AG09319 (cell line): ENCODE data around the gene FARP1.

Experiments used
- DNase-seq: peaks from one replicate; pipeline ENCODE4 v3.0.0-alpha.2; 2010; ENCODE audit warnings: low read depth; ENCODE audit errors: extremely low read depth
- TF ChIP-seq, protein P1 (sequence below): IDR thresholded peaks from 2 replicates; pipeline ENCODE4 v1.5.1; 2011; ENCODE audit warnings: low read depth, mild to moderate bottlenecking, inconsistent platforms, low read length, moderate library complexity

FARP1 gene, protein sequence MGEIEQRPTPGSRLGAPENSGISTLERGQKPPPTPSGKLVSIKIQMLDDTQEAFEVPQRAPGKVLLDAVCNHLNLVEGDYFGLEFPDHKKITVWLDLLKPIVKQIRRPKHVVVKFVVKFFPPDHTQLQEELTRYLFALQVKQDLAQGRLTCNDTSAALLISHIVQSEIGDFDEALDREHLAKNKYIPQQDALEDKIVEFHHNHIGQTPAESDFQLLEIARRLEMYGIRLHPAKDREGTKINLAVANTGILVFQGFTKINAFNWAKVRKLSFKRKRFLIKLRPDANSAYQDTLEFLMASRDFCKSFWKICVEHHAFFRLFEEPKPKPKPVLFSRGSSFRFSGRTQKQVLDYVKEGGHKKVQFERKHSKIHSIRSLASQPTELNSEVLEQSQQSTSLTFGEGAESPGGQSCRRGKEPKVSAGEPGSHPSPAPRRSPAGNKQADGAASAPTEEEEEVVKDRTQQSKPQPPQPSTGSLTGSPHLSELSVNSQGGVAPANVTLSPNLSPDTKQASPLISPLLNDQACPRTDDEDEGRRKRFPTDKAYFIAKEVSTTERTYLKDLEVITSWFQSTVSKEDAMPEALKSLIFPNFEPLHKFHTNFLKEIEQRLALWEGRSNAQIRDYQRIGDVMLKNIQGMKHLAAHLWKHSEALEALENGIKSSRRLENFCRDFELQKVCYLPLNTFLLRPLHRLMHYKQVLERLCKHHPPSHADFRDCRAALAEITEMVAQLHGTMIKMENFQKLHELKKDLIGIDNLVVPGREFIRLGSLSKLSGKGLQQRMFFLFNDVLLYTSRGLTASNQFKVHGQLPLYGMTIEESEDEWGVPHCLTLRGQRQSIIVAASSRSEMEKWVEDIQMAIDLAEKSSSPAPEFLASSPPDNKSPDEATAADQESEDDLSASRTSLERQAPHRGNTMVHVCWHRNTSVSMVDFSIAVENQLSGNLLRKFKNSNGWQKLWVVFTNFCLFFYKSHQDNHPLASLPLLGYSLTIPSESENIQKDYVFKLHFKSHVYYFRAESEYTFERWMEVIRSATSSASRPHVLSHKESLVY

DNA sequence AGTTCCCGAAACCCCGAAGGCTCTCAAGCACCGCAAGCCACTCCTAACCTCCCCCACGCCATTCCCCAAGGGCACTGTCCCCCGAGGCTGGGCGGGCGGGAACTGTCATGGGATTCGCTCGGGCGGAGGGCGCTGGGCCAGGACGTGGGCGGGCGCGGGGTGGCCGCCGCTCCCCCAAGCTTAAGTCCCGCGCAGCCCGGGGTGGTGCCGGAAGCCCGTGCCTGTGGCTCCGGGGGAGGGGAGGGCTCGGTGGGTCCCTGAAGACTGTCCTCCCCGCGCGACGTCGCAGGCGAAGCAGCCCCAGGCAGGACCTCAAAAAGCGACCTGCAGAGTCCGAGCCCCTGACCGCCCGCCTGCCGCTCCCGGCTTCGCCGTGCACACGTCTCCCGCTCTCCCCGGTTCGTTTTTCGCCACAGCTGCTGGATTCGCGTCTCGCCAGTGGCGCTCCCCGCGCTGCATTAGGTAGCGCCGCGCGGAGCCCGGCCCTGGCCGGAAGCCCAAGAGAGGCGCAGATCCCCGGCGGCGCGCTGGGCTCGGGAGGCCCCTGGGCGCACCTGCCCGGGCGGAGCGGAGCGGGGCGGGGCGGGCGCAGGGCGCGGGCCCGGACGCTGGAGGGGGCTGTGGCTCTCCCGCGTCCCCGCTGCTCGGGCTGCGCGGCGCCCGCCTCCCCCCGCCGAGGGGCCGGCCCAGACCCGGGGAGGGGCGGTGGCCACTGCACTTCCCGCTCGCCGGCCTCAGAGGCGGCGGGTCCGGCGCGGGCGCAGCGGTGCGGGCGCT is at the start of gene FARP1:
Gene FARP1, plus strand, starts transcription at position 715 of the 777 bp plus-strand sequence. CDS start 70,149 bp downstream, outside the sequence.
- TF ChIP-seq, protein P1, sequence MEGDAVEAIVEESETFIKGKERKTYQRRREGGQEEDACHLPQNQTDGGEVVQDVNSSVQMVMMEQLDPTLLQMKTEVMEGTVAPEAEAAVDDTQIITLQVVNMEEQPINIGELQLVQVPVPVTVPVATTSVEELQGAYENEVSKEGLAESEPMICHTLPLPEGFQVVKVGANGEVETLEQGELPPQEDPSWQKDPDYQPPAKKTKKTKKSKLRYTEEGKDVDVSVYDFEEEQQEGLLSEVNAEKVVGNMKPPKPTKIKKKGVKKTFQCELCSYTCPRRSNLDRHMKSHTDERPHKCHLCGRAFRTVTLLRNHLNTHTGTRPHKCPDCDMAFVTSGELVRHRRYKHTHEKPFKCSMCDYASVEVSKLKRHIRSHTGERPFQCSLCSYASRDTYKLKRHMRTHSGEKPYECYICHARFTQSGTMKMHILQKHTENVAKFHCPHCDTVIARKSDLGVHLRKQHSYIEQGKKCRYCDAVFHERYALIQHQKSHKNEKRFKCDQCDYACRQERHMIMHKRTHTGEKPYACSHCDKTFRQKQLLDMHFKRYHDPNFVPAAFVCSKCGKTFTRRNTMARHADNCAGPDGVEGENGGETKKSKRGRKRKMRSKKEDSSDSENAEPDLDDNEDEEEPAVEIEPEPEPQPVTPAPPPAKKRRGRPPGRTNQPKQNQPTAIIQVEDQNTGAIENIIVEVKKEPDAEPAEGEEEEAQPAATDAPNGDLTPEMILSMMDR: peak; percentile 12
- peak; percentile 37 for DNase-seq

DNA sequence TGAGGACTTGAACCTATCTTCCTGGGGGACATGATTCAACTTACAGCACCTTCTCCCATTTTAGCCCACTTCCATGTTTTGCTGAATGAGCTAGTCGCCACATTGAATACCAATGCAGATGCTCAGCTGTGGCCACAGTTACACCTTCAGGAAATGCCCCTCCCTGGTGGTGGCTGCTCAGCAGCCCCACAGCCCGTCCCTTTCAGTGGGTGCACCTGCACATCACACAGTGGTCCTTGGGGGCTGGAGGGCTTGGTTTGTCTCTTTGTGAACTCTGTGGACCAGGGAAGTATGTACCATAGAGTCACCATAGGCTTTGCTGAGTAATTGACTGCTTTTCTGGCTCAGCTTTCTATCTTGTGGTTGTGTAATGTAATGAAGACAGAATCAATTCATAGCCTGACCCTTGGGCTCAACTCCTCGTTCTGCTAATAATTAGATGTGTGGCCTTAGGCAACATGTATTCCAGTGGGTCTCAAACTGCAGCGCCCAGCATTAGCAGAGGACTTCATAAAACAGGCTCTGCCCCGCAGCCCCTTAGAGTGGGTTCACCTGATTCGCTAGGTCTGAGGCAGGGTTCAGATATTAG is 48.1 kb upstream of the FARP1 start:
- TF ChIP-seq, protein P1: no peak
- no peak for DNase-seq

DNA sequence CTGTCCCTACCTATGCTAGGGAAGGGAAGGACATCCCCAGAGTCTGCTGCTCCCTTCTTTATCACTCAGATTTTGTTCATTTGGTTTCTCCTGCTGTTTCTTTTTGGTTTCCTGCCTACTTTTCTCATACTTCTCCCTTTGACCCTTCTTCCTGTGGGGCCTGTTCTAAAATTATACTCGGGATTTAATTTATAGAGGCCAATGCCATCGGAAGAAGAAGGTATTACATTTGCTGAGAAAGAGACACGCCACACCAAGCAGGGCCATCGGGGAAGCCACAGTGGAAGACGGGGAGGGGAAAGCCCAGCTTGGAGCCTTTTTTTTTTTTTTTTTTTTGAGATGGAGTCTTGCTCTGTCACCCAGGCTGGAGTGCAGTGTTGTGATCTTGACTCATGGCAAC is 46.8 kb upstream of the FARP1 start:
- no peak for DNase-seq
- TF ChIP-seq, protein P1: no peak

DNA sequence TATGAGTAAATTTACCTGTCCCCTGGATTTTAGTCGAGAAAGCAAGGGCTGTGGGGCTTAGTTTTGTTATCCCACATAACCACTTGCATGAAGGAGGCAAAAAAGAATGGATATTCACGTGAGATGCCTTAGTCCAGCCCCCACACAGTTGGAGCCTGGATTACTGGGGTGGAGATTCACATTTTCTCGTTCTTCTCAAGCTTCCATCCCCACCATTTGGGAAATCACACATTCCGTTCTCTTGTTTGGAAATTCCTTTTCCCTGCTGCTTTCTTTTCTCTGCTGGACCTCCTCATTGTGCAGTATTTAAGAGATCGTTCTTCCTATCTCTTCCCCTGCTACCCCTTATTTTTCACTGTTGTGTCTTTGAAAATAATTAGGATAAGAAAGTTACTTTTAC is 45.1 kb upstream of the FARP1 start:
- TF ChIP-seq, protein P1: no peak
- DNase-seq: no peak

DNA sequence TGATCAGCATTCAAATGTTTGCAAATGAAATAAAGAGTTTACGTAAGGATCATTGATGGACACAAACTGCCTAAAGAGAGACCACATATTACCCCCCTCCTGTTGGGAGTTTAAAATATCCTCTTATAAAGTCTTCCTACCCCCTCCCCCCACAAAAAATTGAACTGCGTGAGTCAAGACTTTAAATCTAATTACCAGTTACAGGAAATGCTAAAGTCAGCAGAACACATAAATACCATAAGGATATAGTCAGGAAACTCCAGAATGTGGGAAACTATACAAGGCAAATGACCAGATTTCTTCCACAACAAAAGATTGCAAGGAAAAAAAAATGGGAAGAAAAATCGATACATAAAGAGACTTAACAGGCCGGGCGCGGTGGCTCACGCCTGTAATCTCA is 44.4 kb upstream of the FARP1 start:
- TF ChIP-seq, protein P1: no peak
- no peak for DNase-seq

DNA sequence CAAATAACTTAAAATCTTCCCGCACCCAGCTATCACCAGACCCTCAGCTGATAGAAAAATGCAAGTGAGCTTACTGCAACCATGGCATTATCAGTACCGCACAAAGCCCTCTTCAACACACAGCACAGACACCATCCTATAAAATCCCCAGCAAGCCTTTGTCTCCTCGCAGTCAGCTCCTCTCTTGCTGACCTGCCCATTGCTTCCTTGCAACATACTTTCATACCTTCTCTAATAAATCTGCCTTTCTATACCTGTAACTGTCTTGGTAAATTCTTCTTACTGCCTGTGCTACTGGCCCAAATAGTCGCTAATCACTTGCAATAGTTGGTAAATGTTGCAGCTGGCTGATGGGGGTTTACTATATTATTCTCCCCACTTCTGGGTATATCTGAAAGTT is 43.3 kb upstream of the FARP1 start:
- DNase-seq: no peak
- TF ChIP-seq, protein P1: no peak
